ENCODE results near the gene KLK7. TPM values are rescaled to one million over a fixed set of nuclear protein-coding genes. Genes with fewer than 3 reads are reported as not detected.

KLK7 gene
- total RNA-seq, 1 donor from 2014 or later = 0.41 TPM

DNA sequence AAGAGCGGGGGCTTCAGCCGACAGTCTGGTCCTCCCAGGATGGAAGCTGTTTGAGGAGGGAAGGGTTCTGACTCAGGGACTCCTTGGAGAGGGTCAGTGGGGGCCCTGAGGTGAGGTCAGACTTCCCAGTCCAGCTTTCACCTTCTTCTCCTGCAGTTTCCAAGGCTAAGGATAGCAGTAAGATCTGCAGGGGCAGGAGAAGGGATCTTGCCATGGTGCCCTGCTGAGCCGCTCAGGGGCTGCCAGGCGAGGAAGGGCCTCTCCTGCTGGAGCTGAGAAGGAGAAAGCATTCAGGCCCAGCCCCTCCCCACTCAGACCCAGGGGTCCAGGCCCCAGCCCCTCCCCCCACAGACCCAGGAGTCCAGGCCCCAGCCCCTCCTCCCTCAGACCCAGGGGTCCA lies 1.5 kb downstream of the KLK7 start:
- TF ChIP-seq CTCF (IDR thresholded peaks at IDR 0.05) = no peak
- H3K36me3 ChIP-seq = no peaks in the 10 kb centered on the region
- intact Hi-C loops (cut with DNase I) = no loop called here
- no peak overlapping the region for H3K27ac ChIP-seq
- H3K4me1 ChIP-seq = no peaks in the 10 kb centered on the region
- DNase-seq (no peak), ATAC-seq (no peak)
- H3K9me3 ChIP-seq = no peaks in the 10 kb centered on the region
- H3K27me3 ChIP-seq = peaks cover 16% of the 10 kb centered on the region
- no peak overlapping the region for H3K4me3 ChIP-seq

DNA sequence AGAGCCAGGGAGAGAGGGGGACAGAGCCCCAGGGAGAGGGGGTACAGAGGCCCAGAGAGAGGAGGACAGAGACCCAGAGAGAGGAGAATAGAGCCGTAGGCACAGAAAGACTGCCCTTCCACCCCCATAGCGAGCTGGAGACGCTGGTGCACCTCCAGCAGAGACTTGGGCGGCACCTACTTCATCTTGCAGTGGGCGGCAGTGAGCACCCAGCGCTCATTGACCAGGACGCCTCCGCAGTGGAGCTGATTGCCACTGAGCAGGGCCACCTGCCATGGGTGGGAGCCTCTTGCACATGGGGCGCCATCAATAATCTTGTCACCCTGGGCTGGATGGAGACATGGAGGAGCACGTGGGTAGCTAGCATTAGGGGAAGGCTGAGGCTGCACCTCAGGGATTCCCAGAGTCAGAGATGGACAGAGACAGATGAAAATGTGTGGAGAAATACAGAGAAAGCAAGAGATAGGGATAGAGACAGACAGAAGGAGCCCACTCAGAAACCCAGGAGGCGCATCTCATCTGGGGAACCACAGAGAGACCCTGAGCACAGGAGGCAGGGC lies 2.0 kb downstream of the KLK7 start:
- Histone ChIP-seq H3K4me3 (no peak overlapping the region), H3K27ac (no peak overlapping the region), H3K4me1 (no peaks in the 10 kb centered on the region), H3K36me3 (no peaks in the 10 kb centered on the region), H3K27me3 (peaks cover 16% of the 10 kb centered on the region), H3K9me3 (no peaks in the 10 kb centered on the region)
- no peak for TF ChIP-seq CTCF (IDR thresholded peaks at IDR 0.05)
- DNase-seq (no peak), ATAC-seq (peak; percentile 16)
- intact Hi-C loops (cut with DNase I) = no loop called here

DNA sequence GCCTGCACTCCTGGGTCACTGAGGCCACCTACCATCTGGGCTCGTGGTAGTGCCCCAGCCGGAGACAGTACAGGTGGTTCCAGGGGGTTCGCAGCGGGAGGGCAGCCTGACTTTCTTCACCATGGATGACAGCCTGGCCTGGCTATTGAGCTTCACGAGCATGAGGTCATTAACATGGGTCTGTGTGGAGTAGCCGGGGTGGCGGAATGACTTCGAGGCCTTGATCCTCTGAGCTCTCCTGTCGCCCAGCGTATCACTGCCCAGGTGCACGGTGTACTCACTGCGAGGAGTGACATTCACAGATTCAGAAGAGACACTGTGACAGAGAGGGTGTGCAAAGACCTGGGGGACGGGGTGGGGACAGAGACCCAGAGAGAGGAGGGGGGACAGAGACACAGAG lies 3.5 kb downstream of the KLK7 start:
- Histone ChIP-seq H3K4me3 (no peak overlapping the region), H3K9me3 (no peaks in the 10 kb centered on the region), H3K36me3 (no peaks in the 10 kb centered on the region), H3K4me1 (no peaks in the 10 kb centered on the region), H3K27me3 (peaks cover 16% of the 10 kb centered on the region), H3K27ac (no peak overlapping the region)
- DNase-seq = no peak
- TF ChIP-seq CTCF (IDR thresholded peaks at IDR 0.05) = no peak
- intact Hi-C loops (cut with DNase I) = no loop called here
- ATAC-seq = no peak

- ATAC-seq (no peak), DNase-seq (no peak)
- H3K27ac ChIP-seq = no peak overlapping the region
- H3K36me3 ChIP-seq = no peaks in the 10 kb centered on the region
- no peaks in the 10 kb centered on the region for H3K9me3 ChIP-seq
- H3K4me3 ChIP-seq = no peak overlapping the region
- no peaks in the 10 kb centered on the region for H3K4me1 ChIP-seq
- peaks cover 16% of the 10 kb centered on the region for H3K27me3 ChIP-seq
- TF ChIP-seq CTCF (IDR thresholded peaks at IDR 0.05) = no peak
- intact Hi-C loops (cut with DNase I) = no loop called here
These were observed 4.0 kb downstream of the KLK7 start for GRCh38 chr19:50979758-50980157.

DNA sequence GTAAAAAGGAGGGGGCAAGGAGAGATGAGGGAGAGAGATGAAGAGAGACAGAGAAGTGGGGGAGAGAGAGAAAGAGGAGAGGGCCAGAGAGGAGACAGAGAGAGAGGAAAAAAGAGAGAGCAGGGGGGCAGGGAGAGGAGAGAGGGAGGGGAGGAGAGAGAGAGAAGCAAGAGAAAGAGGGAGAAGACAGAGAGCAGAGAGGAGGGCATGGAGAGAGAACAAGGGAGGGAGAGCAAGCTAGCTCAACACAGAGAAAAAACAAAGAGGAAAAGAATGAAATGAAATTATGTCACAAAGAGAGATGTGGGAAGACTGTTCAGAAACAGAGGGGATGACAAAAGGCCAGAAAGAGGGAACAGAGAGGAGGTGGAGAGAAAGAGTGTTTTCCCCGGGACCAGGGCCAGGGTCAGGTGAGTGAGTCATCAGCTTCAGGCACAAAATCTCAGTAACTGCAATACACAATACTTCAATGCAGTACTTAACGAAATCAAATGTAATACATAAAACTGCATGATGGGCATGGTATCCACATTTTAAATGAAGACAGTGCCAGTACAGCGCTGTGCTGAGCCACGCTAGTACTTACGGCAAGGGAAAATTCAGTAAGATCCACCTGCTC lies 4.8 kb downstream of the KLK7 start:
- H3K27me3 ChIP-seq = peaks cover 16% of the 10 kb centered on the region
- no peak overlapping the region for H3K27ac ChIP-seq
- H3K4me1 ChIP-seq = no peaks in the 10 kb centered on the region
- no peak overlapping the region for H3K4me3 ChIP-seq
- intact Hi-C loops (cut with DNase I) = no loop called here
- ATAC-seq = no peak
- H3K9me3 ChIP-seq = no peaks in the 10 kb centered on the region
- no peaks in the 10 kb centered on the region for H3K36me3 ChIP-seq
- no peak for TF ChIP-seq CTCF (IDR thresholded peaks at IDR 0.05)
- DNase-seq = no peak

DNA sequence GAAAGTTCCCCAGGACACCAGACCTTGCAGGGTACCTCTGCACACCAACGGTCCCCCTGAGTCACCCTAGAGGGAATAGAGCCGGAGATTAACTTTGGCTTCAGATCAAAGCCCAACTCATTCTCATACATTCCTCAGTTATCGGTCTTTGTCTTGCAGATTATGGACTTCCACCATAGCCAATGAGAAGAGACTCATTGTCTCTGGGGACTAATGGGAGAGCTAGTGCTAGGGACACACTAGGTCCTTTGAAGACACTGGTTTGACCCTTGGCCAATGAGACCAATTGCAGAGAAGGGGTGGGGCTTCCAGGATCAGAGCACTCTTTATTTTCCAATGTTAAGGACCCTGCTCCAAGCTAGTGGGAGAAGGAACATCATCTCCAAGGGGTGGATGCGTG lies 6.1 kb downstream of the KLK7 start:
- TF ChIP-seq CTCF (IDR thresholded peaks at IDR 0.05) = no peak
- Histone ChIP-seq H3K36me3 (no peaks in the 10 kb centered on the region), H3K4me1 (no peaks in the 10 kb centered on the region), H3K9me3 (no peaks in the 10 kb centered on the region), H3K4me3 (no peak overlapping the region), H3K27me3 (peaks cover 16% of the 10 kb centered on the region), H3K27ac (no peak overlapping the region)
- intact Hi-C loops (cut with DNase I) = no loop called here
- DNase-seq (no peak), ATAC-seq (no peak)

Measured in upper lobe of right lung (tissue), 1 donor.